A549 (cell line): ENCODE results near the gene ZNF146. TPM values are rescaled to one million over a fixed set of nuclear protein-coding genes. Genes with fewer than 3 reads are reported as not detected.

Source experiments
- ATAC-seq, 2 experiments: fragments of 200-7000 bp in 1 of 2; fragments of >200 bp in 1 of 2; cut with Nextera tagmentation in 1 of 2; cut with Tn5 transposase in 1 of 2; 3 replicates each; pipeline versions ENCODE4 v1.8.0 to v1.9.1; 2018 to 2020; ENCODE audit warnings: mild to moderate bottlenecking in 1 of 2, moderate library complexity in 1 of 2
- CTCF ChIA-PET: fragments of 300-600 bp; sonication (Branson Sonifier 250); formaldehyde crosslinking; extraction: SDS; loops from one replicate; lab custom pipeline; 2021; ENCODE audit warnings: antibody characterized with exemption, inconsistent platforms; lab: Yijun Ruan, JAX
- POLR2A ChIA-PET: fragments of 350-600 bp; formaldehyde crosslinking; extraction: SDS; loops from one replicate; lab custom pipeline; 2021; ENCODE audit warnings: antibody characterized with exemption, inconsistent platforms; lab: Yijun Ruan, JAX
- DNase-seq, 2 experiments: peaks; one replicate each; pipeline versions ENCODE4 v3.0.0 to v3.0.0-alpha.2; 2011 to 2016; ENCODE audit warnings: low read depth in 1 of 2, low spot score in 1 of 2
- FAIRE-seq: peaks from 2 replicates; lab custom pipeline; 2011; peaks lifted over from hg19 to GRCh38; lab: Jason Lieb, UNC
- H3K27ac ChIP-seq, 2 experiments: fragments of >200 bp; sonication (Bioruptor Twin); formaldehyde crosslinking; 3 replicates each; pipeline ENCODE4 v1.5.1; 2016 to 2017
- H3K4me1 ChIP-seq: fragments of >200 bp; sonication (Bioruptor Twin); formaldehyde crosslinking; 3 replicates; pipeline ENCODE4 v1.6.1; 2016
- H3K4me2 ChIP-seq: fragments of >200 bp; sonication (Bioruptor Twin); formaldehyde crosslinking; 3 replicates; pipeline ENCODE4 v1.6.1; 2016
- H3K4me3 ChIP-seq: fragments of >200 bp; sonication (Bioruptor Twin); formaldehyde crosslinking; 3 replicates; pipeline ENCODE4 v1.5.1; 2016
- H3K9me3 ChIP-seq: fragments of >200 bp; sonication (Bioruptor Twin); formaldehyde crosslinking; 3 replicates; pipeline ENCODE4 v1.6.1; 2016
- CBX2 ChIP-seq: fragments of 200-600 bp; sonication (generic); IDR thresholded peaks from 2 replicates; pipeline ENCODE4 v1.6.1; 2016; ENCODE audit warnings: low read depth, mild to moderate bottlenecking, borderline replicate concordance
- CHD4 ChIP-seq: fragments of 200-600 bp; sonication (generic); IDR thresholded peaks from 2 replicates; pipeline ENCODE4 v1.6.1; 2016; ENCODE audit warnings: antibody characterized with exemption, mild to moderate bottlenecking, borderline replicate concordance
- ESRRA ChIP-seq: fragments of 150-350 bp; IDR thresholded peaks from 2 replicates; pipeline ENCODE4 v1.6.1; 2014; ENCODE audit warnings: mild to moderate bottlenecking, low read length, borderline replicate concordance
- FOSB ChIP-seq: fragments of 250-450 bp; sonication (Bioruptor Pico); IDR thresholded peaks from 2 replicates; pipeline ENCODE4 v1.5.0; 2020; ENCODE audit warnings: mild to moderate bottlenecking, moderate library complexity
- HES2 ChIP-seq: fragments of >200 bp; sonication (Bioruptor Twin); formaldehyde crosslinking; IDR thresholded peaks from 2 replicates; pipeline ENCODE4 v1.6.1; 2016
- HMGXB4 ChIP-seq: fragments of 250-450 bp; sonication (Bioruptor Pico); IDR thresholded peaks from 2 replicates; pipeline ENCODE4 v1.5.0; 2021; ENCODE audit warnings: mild to moderate bottlenecking, moderate library complexity, borderline replicate concordance
- HOXB13 ChIP-seq: fragments of 250-450 bp; sonication (Bioruptor Pico); IDR thresholded peaks from 2 replicates; pipeline ENCODE4 v1.5.0; 2020; ENCODE audit warnings: low read depth, mild to moderate bottlenecking, moderate library complexity
- MAFK ChIP-seq: fragments of 450-650 bp; IDR thresholded peaks from 2 replicates; pipeline ENCODE4 v1.6.1; 2014; ENCODE audit not compliant: partially characterized antibody
- POLR2A ChIP-seq: IDR thresholded peaks from 2 replicates; pipeline ENCODE4 v1.6.1; 2012; ENCODE audit warnings: mild to moderate bottlenecking, low read length
- RAD21 ChIP-seq, 2 experiments: fragments of >200 bp in 1 of 2; sonication (Bioruptor Twin) in 1 of 2; formaldehyde crosslinking in 1 of 2; IDR thresholded peaks in 1 of 2; conservative IDR thresholded peaks in 1 of 2; 2 replicates in 1 of 2; 3 replicates in 1 of 2; pipeline ENCODE4 v1.6.1; 2012 to 2018; ENCODE audit warnings: inconsistent platforms in 1 of 2
- SREBF2 ChIP-seq: fragments of 450-650 bp; IDR thresholded peaks from 2 replicates; pipeline ENCODE4 v1.6.1; 2014; ENCODE audit warnings: mild to moderate bottlenecking, moderate library complexity
- WGBS: methylation state at CpG from one replicate; pipeline ENCODE4 v1.1.6; 2017; ENCODE audit errors: missing lambda C conversion rate; 5-methylcytosine and 5-hydroxymethylcytosine counted together
- polyA plus RNA-seq, 4 experiments: library from polyadenylated mRNA; depleted of rRNA in 3 of 4; stranded (reverse); fragments of >200 nt; fragmentation: RNase III in 1 of 4; extraction: RNeasy Plus Mini Kit Qiagen cat#74134 plus additional on column Dnase treatment in 1 of 4; gene quantifications; 2 replicates in 3 of 4; 3 replicates in 1 of 4; pipeline ENCODE4 v1.2.3, GENCODE V29; 2011 to 2017
- TF ChIP-seq, protein P1 (sequence below): fragments of 450-650 bp; IDR thresholded peaks from 2 replicates; pipeline ENCODE4 v1.6.1; 2014; ENCODE audit warnings: antibody characterized with exemption
- TF ChIP-seq, protein P2 (sequence below): fragments of 200-600 bp; sonication (generic); IDR thresholded peaks from 2 replicates; pipeline ENCODE4 v1.6.1; 2016; ENCODE audit warnings: antibody characterized with exemption, mild to moderate bottlenecking, moderate library complexity

The ZNF146 gene
- polyA plus RNA-seq, 2 of the 4 experiments (the other 2 are of a cell fraction) = 157 to 362 TPM

DNA sequence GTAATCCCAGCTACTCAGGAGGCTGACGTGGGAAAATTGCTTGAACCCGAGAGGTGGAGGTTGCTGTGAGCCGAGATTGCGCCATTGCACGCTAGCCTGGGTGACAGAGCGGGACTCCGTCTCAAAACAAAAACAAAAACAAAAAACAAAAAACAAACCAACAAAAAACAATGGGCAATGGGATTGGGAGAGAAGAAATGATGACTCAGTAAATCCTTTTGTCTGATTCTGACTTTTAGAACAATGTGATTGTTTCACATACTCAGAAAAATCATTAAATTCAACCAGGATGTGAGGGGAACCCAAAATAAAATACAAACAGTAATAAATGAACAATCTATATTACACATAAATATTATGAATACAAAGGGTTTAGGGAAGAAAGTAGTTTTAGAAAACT lies 5.5 kb upstream of the ZNF146 start:
- no peak overlapping the region for H3K4me2 ChIP-seq
- ChIA-PET POLR2A (interaction anchor here (0.6 kb wide), 1 partner anchor 18 kb away, joined by 3 read pairs; no protein-coding TSS in a partner anchor), CTCF (interaction anchor here (1.1 kb wide), 1 partner anchor 81 kb away, joined by 3 read pairs; no protein-coding TSS in a partner anchor)
- 0 out of 3 replicates have a peak, but pooled peaks cover 4% of the 10 kb centered on the region for H3K9me3 ChIP-seq
- no peak overlapping the region for H3K4me3 ChIP-seq
- no peak overlapping the region for H3K27ac ChIP-seq
- no peak for DNase-seq
- no peak for ATAC-seq
- 0 out of 3 replicates have a peak, but pooled peaks cover 3% of the 10 kb centered on the region for H3K4me1 ChIP-seq
- no peak for FAIRE-seq
- TF ChIP-seq MAFK = peak; percentile 92
- no peak for TF ChIP-seq ESRRA
- TF ChIP-seq, all 56 proteins: peak for 1
- WGBS = 95% methylated on average over 7 of the region's 7 CpGs

DNA sequence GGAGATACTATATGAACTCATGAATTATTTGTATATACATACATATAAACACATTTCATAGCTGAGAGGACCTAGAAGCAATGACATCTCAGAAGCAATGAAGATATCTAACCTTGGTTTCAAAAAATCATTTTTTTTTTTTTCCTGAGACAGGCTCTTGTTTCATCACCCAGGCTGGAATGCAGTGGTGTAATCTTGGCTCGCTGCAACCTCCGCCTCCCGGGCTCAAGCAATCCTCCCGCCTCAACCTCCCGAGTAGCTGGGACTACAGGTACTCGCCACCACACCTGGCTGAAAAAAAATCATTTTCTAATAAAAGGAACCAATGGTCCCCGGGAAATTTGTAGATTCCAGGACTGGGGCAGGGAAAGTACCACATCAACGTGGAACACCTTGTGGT lies 4.4 kb upstream of the ZNF146 start:
- Histone ChIP-seq H3K27ac (no peak overlapping the region), H3K4me2 (no peak overlapping the region), H3K4me1 (0 out of 3 replicates have a peak, but pooled peaks cover 3% of the 10 kb centered on the region), H3K4me3 (no peak overlapping the region), H3K9me3 (0 out of 3 replicates have a peak, but pooled peaks cover 4% of the 10 kb centered on the region)
- FAIRE-seq = no peak
- TF ChIP-seq CHD4 = no peak
- no peak for TF ChIP-seq FOSB (CRISPR knock-in tag)
- TF ChIP-seq HOXB13 (CRISPR knock-in tag) = no peak
- TF ChIP-seq CBX2 = no peak
- ChIA-PET POLR2A (no interaction called here), CTCF (interaction anchor here (0.6 to 1.1 kb wide), 5 partner anchors 31 to 1193 kb away, joined by 3 read pairs; no protein-coding TSS in a partner anchor)
- ATAC-seq = no peak
- 80% methylated on average over 8 of the region's 8 CpGs for WGBS
- DNase-seq = no peak

DNA sequence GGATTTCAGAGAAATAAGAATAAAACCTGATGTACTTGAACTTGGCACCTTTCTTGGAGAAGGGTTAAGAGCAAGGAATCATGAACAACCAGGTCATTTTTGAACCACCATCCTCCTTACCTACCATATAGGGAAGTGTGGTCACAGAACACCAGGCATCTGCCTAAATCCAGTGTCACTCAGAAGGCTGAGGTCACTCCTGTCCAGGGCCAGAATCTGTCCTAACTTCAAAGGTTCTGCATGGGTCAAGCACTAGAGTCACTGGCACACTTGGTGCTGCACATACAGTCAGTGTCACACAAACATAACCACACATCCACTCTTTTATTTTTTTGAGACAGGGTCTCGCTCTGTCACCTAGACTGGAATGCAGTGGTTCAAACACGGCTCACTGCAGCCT lies 2.0 kb upstream of the ZNF146 start:
- WGBS = 99% methylated on average over 2 of the region's 2 CpGs
- TF ChIP-seq RAD21 (conservative IDR thresholded peaks at IDR 0.05 in 1 of 2, IDR thresholded peaks at IDR 0.05 in 1 of 2) (no peak), HES2 (no peak), POLR2A (no peak), SREBF2 (no peak), HMGXB4 (CRISPR knock-in tag) (no peak)
- TF ChIP-seq, protein P1, sequence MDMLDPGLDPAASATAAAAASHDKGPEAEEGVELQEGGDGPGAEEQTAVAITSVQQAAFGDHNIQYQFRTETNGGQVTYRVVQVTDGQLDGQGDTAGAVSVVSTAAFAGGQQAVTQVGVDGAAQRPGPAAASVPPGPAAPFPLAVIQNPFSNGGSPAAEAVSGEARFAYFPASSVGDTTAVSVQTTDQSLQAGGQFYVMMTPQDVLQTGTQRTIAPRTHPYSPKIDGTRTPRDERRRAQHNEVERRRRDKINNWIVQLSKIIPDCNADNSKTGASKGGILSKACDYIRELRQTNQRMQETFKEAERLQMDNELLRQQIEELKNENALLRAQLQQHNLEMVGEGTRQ = no peak
- TF ChIP-seq, protein P2, sequence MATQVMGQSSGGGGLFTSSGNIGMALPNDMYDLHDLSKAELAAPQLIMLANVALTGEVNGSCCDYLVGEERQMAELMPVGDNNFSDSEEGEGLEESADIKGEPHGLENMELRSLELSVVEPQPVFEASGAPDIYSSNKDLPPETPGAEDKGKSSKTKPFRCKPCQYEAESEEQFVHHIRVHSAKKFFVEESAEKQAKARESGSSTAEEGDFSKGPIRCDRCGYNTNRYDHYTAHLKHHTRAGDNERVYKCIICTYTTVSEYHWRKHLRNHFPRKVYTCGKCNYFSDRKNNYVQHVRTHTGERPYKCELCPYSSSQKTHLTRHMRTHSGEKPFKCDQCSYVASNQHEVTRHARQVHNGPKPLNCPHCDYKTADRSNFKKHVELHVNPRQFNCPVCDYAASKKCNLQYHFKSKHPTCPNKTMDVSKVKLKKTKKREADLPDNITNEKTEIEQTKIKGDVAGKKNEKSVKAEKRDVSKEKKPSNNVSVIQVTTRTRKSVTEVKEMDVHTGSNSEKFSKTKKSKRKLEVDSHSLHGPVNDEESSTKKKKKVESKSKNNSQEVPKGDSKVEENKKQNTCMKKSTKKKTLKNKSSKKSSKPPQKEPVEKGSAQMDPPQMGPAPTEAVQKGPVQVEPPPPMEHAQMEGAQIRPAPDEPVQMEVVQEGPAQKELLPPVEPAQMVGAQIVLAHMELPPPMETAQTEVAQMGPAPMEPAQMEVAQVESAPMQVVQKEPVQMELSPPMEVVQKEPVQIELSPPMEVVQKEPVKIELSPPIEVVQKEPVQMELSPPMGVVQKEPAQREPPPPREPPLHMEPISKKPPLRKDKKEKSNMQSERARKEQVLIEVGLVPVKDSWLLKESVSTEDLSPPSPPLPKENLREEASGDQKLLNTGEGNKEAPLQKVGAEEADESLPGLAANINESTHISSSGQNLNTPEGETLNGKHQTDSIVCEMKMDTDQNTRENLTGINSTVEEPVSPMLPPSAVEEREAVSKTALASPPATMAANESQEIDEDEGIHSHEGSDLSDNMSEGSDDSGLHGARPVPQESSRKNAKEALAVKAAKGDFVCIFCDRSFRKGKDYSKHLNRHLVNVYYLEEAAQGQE = no peak
- TF ChIP-seq, all 56 proteins: peak for 0
- H3K9me3 ChIP-seq = peaks cover 23% of the 10 kb centered on the region
- no peak overlapping the region for H3K27ac ChIP-seq
- no peak overlapping the region for H3K4me2 ChIP-seq
- POLR2A ChIA-PET = no interaction called here
- CTCF ChIA-PET = interaction anchor here (0.6 to 1.6 kb wide), 3 partner anchors 32 to 85 kb away, joined by 3 read pairs; no protein-coding TSS in a partner anchor
- DNase-seq = no peak
- no peak overlapping the region for H3K4me3 ChIP-seq
- 0 out of 3 replicates have a peak, but pooled peaks cover 3% of the 10 kb centered on the region for H3K4me1 ChIP-seq
- ATAC-seq = no peak
- FAIRE-seq = no peak
